ENCODE measurements around the gene DCLRE1B.

Gene DCLRE1B

DNA sequence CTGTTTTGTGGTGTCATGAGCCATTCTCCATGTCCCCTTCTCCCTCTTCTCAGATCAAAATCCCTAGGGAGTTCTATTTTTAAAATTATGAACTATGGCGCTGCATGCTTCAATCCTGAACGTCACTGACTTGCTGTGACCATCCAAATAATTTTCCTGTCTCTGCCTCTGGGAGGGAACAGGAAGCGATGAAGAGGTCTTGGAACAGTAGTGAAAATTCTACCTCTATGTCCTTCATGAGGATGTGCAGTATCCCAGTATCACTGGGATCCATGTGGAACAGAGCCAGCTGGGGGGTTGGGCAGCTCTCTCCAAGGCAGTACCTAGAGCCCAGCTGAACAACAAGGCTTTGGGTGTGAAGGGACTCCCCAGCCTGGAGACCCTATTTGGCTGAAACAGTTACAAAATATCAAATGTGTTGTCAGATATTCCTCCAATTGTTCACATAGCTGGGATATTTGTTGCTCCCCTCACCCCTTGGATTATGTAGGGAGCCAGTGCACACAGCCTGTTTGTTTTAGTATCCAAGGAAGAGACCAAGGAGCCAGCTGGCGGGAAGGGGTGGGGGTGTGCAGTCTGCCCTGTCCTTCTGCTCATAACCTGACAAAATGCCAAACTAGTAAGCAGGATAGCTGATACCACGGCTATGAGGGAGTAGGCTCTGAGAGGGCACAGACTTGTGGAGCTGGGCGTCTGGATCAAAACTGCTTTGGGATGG, 7.6 kb downstream of the DCLRE1B start:
- Histone ChIP-seq H3K9me2 (replicated peaks; ENCODE audit: low read depth, low read length) (no peaks in the 10 kb centered on the region), H3K9ac (ENCODE audit: low read depth, low read length, poor library complexity, severe bottlenecking) (no peak overlapping the region), H2AFZ (ENCODE audit: low read length) (no peak overlapping the region), H3K9me3 (ENCODE audit: insufficient read depth, low read depth, low read length) (no peaks in the 10 kb centered on the region), H3K4me3 (ENCODE audit: low read length, poor library complexity, severe bottlenecking) (no peak overlapping the region), H3K4me1 (ENCODE audit: insufficient read depth, low read length, poor library complexity, severe bottlenecking) (peaks cover 11% of the 10 kb centered on the region), H3K79me2 (ENCODE audit: insufficient read depth, low read length) (peaks cover 24% of the 10 kb centered on the region; the same call in 1 of the 2 replicates), H3K4me2 (ENCODE audit: low read depth, low read length, poor library complexity, severe bottlenecking) (no peak overlapping the region), H4K20me1 (ENCODE audit: insufficient read depth, low read length, poor library complexity, severe bottlenecking) (peaks cover 2% of the 10 kb centered on the region), H3F3A (ENCODE audit: low read depth) (no peaks in the 10 kb centered on the region), H3K27me3 (ENCODE audit: insufficient read depth, low read length, poor library complexity, severe bottlenecking) (no peaks in the 10 kb centered on the region), H3K36me3 (ENCODE audit: insufficient read depth, low read length) (peaks cover 21% of the 10 kb centered on the region; the same call in 1 of the 2 replicates)
- no peak for TF ChIP-seq EZH2phosphoT487 (IDR thresholded peaks at IDR 0.05; ENCODE audit: borderline replicate concordance)
- TF ChIP-seq, protein P1, sequence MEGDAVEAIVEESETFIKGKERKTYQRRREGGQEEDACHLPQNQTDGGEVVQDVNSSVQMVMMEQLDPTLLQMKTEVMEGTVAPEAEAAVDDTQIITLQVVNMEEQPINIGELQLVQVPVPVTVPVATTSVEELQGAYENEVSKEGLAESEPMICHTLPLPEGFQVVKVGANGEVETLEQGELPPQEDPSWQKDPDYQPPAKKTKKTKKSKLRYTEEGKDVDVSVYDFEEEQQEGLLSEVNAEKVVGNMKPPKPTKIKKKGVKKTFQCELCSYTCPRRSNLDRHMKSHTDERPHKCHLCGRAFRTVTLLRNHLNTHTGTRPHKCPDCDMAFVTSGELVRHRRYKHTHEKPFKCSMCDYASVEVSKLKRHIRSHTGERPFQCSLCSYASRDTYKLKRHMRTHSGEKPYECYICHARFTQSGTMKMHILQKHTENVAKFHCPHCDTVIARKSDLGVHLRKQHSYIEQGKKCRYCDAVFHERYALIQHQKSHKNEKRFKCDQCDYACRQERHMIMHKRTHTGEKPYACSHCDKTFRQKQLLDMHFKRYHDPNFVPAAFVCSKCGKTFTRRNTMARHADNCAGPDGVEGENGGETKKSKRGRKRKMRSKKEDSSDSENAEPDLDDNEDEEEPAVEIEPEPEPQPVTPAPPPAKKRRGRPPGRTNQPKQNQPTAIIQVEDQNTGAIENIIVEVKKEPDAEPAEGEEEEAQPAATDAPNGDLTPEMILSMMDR (conservative IDR thresholded peaks at IDR 0.05; ENCODE audit: low read length) = no peak

DNA sequence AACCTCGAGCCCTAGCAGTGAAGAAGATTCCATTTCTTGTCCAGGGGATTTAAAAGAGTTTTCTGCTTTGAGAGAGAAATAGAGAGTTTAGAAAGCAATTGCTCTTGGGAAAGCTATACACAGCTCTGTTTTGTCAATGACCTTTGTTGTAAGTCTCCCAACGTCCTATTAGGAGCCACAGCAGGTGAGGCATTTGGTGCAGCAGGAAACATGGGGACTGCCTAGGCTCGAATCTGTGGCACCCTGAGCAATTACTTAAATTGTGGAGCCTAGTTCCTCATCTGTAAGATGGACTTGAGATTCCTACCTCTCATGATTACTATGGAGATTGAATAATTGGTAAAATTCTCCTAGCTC, 8.2 kb downstream of the DCLRE1B start:
- Histone ChIP-seq H3F3A (ENCODE audit: low read depth) (no peaks in the 10 kb centered on the region), H3K4me1 (ENCODE audit: insufficient read depth, low read length, poor library complexity, severe bottlenecking) (peaks cover 6% of the 10 kb centered on the region), H3K36me3 (ENCODE audit: insufficient read depth, low read length) (peaks cover 21% of the 10 kb centered on the region; the same call in 1 of the 2 replicates), H3K9ac (ENCODE audit: low read depth, low read length, poor library complexity, severe bottlenecking) (no peak overlapping the region), H3K4me3 (ENCODE audit: low read length, poor library complexity, severe bottlenecking) (no peak overlapping the region), H3K79me2 (ENCODE audit: insufficient read depth, low read length) (peaks cover 19% of the 10 kb centered on the region; the same call in 1 of the 2 replicates), H3K9me2 (replicated peaks; ENCODE audit: low read depth, low read length) (no peaks in the 10 kb centered on the region), H2AFZ (ENCODE audit: low read length) (no peak overlapping the region), H4K20me1 (ENCODE audit: insufficient read depth, low read length, poor library complexity, severe bottlenecking) (peaks cover 2% of the 10 kb centered on the region), H3K4me2 (ENCODE audit: low read depth, low read length, poor library complexity, severe bottlenecking) (no peak overlapping the region), H3K27me3 (ENCODE audit: insufficient read depth, low read length, poor library complexity, severe bottlenecking) (no peaks in the 10 kb centered on the region), H3K9me3 (ENCODE audit: insufficient read depth, low read depth, low read length) (no peaks in the 10 kb centered on the region)
- TF ChIP-seq, protein P1 (conservative IDR thresholded peaks at IDR 0.05; ENCODE audit: low read length) = no peak
- no peak for TF ChIP-seq EZH2phosphoT487 (IDR thresholded peaks at IDR 0.05; ENCODE audit: borderline replicate concordance)

DNA sequence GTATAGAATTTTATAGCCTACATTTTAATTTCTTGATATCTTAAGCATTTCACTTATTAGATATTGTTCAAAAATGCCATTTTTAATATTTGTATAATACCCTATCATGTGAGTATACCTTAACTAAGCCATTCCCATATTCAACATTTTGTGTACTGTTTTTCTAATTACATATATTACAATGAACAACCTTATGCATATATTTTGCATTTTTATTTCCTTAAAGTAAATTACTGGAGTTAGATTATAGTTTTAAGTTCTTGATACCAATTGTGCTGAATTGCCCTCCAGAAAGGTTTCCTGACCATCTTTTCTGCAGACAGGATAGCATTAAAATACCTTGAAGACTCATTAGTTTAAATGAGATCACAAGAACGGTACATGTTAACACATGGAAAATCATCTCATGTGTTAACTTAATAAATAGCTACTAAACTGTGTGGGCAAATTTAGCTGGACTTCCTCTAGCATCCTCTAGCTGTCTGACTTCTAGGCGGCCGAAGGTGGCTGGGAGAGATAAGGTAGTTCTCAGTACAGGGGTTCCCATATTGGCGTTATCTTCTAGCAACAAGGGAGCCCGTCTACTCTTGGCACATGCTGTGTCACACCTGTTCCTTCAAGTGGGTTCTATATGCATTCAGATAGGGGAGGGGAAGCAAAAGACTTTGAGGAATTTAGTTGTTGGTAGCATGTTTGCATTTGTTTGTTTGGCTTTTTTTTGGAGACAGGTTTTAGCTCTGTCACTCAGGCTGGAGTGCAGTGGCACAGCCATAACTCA, 8.9 kb downstream of the DCLRE1B start:
- Histone ChIP-seq H3K4me2 (ENCODE audit: low read depth, low read length, poor library complexity, severe bottlenecking) (no peak overlapping the region), H3K4me1 (ENCODE audit: insufficient read depth, low read length, poor library complexity, severe bottlenecking) (peaks cover 4% of the 10 kb centered on the region), H3K27me3 (ENCODE audit: insufficient read depth, low read length, poor library complexity, severe bottlenecking) (no peaks in the 10 kb centered on the region), H3K4me3 (ENCODE audit: low read length, poor library complexity, severe bottlenecking) (no peak overlapping the region), H3K36me3 (ENCODE audit: insufficient read depth, low read length) (peaks cover 21% of the 10 kb centered on the region; the same call in 1 of the 2 replicates), H2AFZ (ENCODE audit: low read length) (no peak overlapping the region), H3K9me3 (ENCODE audit: insufficient read depth, low read depth, low read length) (no peaks in the 10 kb centered on the region), H3F3A (ENCODE audit: low read depth) (no peaks in the 10 kb centered on the region), H3K9ac (ENCODE audit: low read depth, low read length, poor library complexity, severe bottlenecking) (no peak overlapping the region), H3K9me2 (replicated peaks; ENCODE audit: low read depth, low read length) (no peaks in the 10 kb centered on the region), H3K79me2 (ENCODE audit: insufficient read depth, low read length) (peaks cover 17% of the 10 kb centered on the region; the same call in 1 of the 2 replicates), H4K20me1 (ENCODE audit: insufficient read depth, low read length, poor library complexity, severe bottlenecking) (peaks cover 2% of the 10 kb centered on the region)
- TF ChIP-seq, protein P1 (conservative IDR thresholded peaks at IDR 0.05; ENCODE audit: low read length) = no peak
- TF ChIP-seq EZH2phosphoT487 (IDR thresholded peaks at IDR 0.05; ENCODE audit: borderline replicate concordance) = no peak

Data from Loucy (cell line).